Spinal cord (tissue), 10 donors: ENCODE data around the gene RGS6. TPM values are rescaled to one million over a fixed set of nuclear protein-coding genes. Genes with fewer than 3 reads are reported as not detected.

ENCODE experiments used
- DNase-seq, 6 donors: peaks; one replicate each; pipeline versions ENCODE4 v3.0.0 to v3.0.0-alpha.2; 2013 to 2015; ENCODE audit warnings: low spot score in 6 of 6, low read depth in 4 of 6
- H3K27ac ChIP-seq: one replicate; pipeline ENCODE4 v1.5.1; 2013; ENCODE audit warnings: low read depth, low read length, control low read depth
- H3K27me3 ChIP-seq: one replicate; pipeline ENCODE4 v1.6.1; 2013; ENCODE audit warnings: low read length; ENCODE audit not compliant: control insufficient read depth, insufficient read depth
- H3K36me3 ChIP-seq: one replicate; pipeline ENCODE4 v1.6.1; 2013; ENCODE audit warnings: low read length; ENCODE audit not compliant: control insufficient read depth, insufficient read depth
- H3K4me1 ChIP-seq: one replicate; pipeline ENCODE4 v1.6.1; 2013; ENCODE audit warnings: low read length; ENCODE audit not compliant: control insufficient read depth, insufficient read depth
- H3K4me3 ChIP-seq: one replicate; pipeline ENCODE4 v1.5.1; 2013; ENCODE audit warnings: low read depth, low read length, control low read depth
- H3K9me3 ChIP-seq: one replicate; pipeline ENCODE4 v1.6.1; 2013; ENCODE audit warnings: low read length; ENCODE audit not compliant: control insufficient read depth, insufficient read depth
- WGBS: methylation state at CpG from one replicate; pipeline ENCODE4 v1.1.5; 2013; ENCODE audit warnings: missing lambda C conversion rate; ENCODE audit not compliant: insufficient coverage; 5-methylcytosine and 5-hydroxymethylcytosine counted together
- polyA plus RNA-seq, 2 donors: library from polyadenylated mRNA; unstranded; fragments of 120-200 nt; gene quantifications; one replicate each; pipeline ENCODE4 v1.2.1, GENCODE V29; 2013; ENCODE audit not compliant: insufficient read length in 2 of 2
- total RNA-seq, 2 donors: library from RNA; depleted of rRNA in 1 of 2; stranded (reverse); fragments of 120-200 nt in 1 of 2; fragments of >200 nt in 1 of 2; gene quantifications; one replicate each; pipeline versions ENCODE4 v1.2.3 to v1.2.4, GENCODE V29; 2013 to 2014
- donor health status: healthy.

The RGS6 gene
- total and polyA plus RNA-seq, 4 donors, result 9.1 to 11.5 (median 10.3) TPM

GRCh38 chr14:72523424-72524294 is 591.4 kb downstream of the RGS6 start:
- Histone ChIP-seq H3K27me3 (no peaks in the 10 kb centered on the region), H3K9me3 (peaks cover 4% of the 10 kb centered on the region), H3K36me3 (no peaks in the 10 kb centered on the region), H3K27ac (no peak overlapping the region), H3K4me1 (peaks cover 6% of the 10 kb centered on the region), H3K4me3 (no peak overlapping the region)
- 80% methylated on average over 2 of the region's 5 CpGs for WGBS
- DNase-seq, result no peak

GRCh38 chr14:72524295-72524629 is 592.0 kb downstream of the RGS6 start:
- Histone ChIP-seq H3K9me3 (peaks cover 4% of the 10 kb centered on the region), H3K4me1 (peaks cover 6% of the 10 kb centered on the region), H3K27ac (no peak overlapping the region), H3K36me3 (no peaks in the 10 kb centered on the region), H3K27me3 (no peaks in the 10 kb centered on the region), H3K4me3 (no peak overlapping the region)
- DNase-seq, result no peak

- peaks cover 3% of the 10 kb centered on the region for H3K9me3 ChIP-seq
- no peak overlapping the region for H3K4me3 ChIP-seq
- no peak overlapping the region for H3K27ac ChIP-seq
- WGBS, result 96% methylated on average over 7 of the region's 11 CpGs
- no peaks in the 10 kb centered on the region for H3K27me3 ChIP-seq
- H3K36me3 ChIP-seq, result no peaks in the 10 kb centered on the region
- no peak for DNase-seq
- peaks cover 6% of the 10 kb centered on the region for H3K4me1 ChIP-seq
Measured at GRCh38 chr14:72525087-72525915, 593.1 kb downstream of the RGS6 start.

GRCh38 chr14:72527591-72527990 is 595.4 kb downstream of the RGS6 start:
- 92% methylated on average over 1 of the region's 1 CpG for WGBS
- H3K27me3 ChIP-seq, result no peaks in the 10 kb centered on the region
- no peaks in the 10 kb centered on the region for H3K36me3 ChIP-seq
- H3K27ac ChIP-seq, result no peak overlapping the region
- no peaks in the 10 kb centered on the region for H3K9me3 ChIP-seq
- H3K4me3 ChIP-seq, result no peak overlapping the region
- peaks cover 6% of the 10 kb centered on the region for H3K4me1 ChIP-seq
- no peak for DNase-seq

GRCh38 chr14:72528059-72528862 is 596.0 kb downstream of the RGS6 start:
- H3K27me3 ChIP-seq, result no peaks in the 10 kb centered on the region
- peaks cover 4% of the 10 kb centered on the region for H3K9me3 ChIP-seq
- 30% methylated on average over 4 of the region's 6 CpGs for WGBS
- H3K4me1 ChIP-seq, result peaks cover 6% of the 10 kb centered on the region
- no peak overlapping the region for H3K4me3 ChIP-seq
- no peak overlapping the region for H3K27ac ChIP-seq
- no peaks in the 10 kb centered on the region for H3K36me3 ChIP-seq
- DNase-seq, result no peak

- DNase-seq, result peak in 2 of 6 donors; percentile 40 to 50
- H3K27me3 ChIP-seq, result no peaks in the 10 kb centered on the region
- H3K4me1 ChIP-seq, result peaks cover 6% of the 10 kb centered on the region
- no peaks in the 10 kb centered on the region for H3K36me3 ChIP-seq
- H3K27ac ChIP-seq, result no peak overlapping the region
- H3K4me3 ChIP-seq, result no peak overlapping the region
- 57% methylated on average over 2 of the region's 2 CpGs for WGBS
- H3K9me3 ChIP-seq, result peaks cover 8% of the 10 kb centered on the region
Measured at GRCh38 chr14:72528863-72529175, 596.6 kb downstream of the RGS6 start.

- Histone ChIP-seq H3K4me1 (peaks cover 3% of the 10 kb centered on the region), H3K9me3 (peaks cover 11% of the 10 kb centered on the region), H3K4me3 (no peak overlapping the region), H3K27me3 (no peaks in the 10 kb centered on the region), H3K36me3 (no peaks in the 10 kb centered on the region), H3K27ac (no peak overlapping the region)
- no peak for DNase-seq
- WGBS, result 20% methylated on average over 1 of the region's 3 CpGs
Measured at GRCh38 chr14:72532686-72533454, 600.6 kb downstream of the RGS6 start.

- H3K36me3 ChIP-seq, result no peaks in the 10 kb centered on the region
- H3K4me1 ChIP-seq, result peaks cover 9% of the 10 kb centered on the region
- no peaks in the 10 kb centered on the region for H3K27me3 ChIP-seq
- no peak overlapping the region for H3K4me3 ChIP-seq
- no peak for DNase-seq
- WGBS, result no CpG with 5 or more reads among the region's 1 CpG
- H3K27ac ChIP-seq, result no peak overlapping the region
- peaks cover 11% of the 10 kb centered on the region for H3K9me3 ChIP-seq
Measured at GRCh38 chr14:72535485-72535884, 603.3 kb downstream of the RGS6 start.

GRCh38 chr14:72538387-72538786 is 606.2 kb downstream of the RGS6 start:
- no peak overlapping the region for H3K4me3 ChIP-seq
- DNase-seq, result no peak
- peaks cover 11% of the 10 kb centered on the region for H3K4me1 ChIP-seq
- H3K36me3 ChIP-seq, result no peaks in the 10 kb centered on the region
- no peaks in the 10 kb centered on the region for H3K27me3 ChIP-seq
- WGBS, result 93% methylated on average over 3 of the region's 3 CpGs
- H3K9me3 ChIP-seq, result peaks cover 6% of the 10 kb centered on the region
- no peak overlapping the region for H3K27ac ChIP-seq
